OCI-LY1 (cell line): ENCODE measurements around the gene PRMT7.

Source experiments
- H2AFZ ChIP-seq: fragments of 200-600 bp; sonication (generic), shearing (Covaris generic); 2 replicates; pipeline ENCODE4 v1.6.0; 2014; ENCODE audit warnings: antibody characterized with exemption, mild to moderate bottlenecking, low read length
- H3F3A ChIP-seq: fragments of 200-600 bp; sonication (generic), shearing (Covaris generic); 2 replicates; pipeline ENCODE4 v1.6.0; 2014; ENCODE audit warnings: mild to moderate bottlenecking, antibody characterized with exemption, low read length, moderate library complexity; ENCODE audit not compliant: insufficient read depth
- H3K27ac ChIP-seq: fragments of 200-600 bp; sonication (generic); 2 replicates; pipeline ENCODE4 v1.5.1; 2014; ENCODE audit warnings: low read length, mixed run types, mild to moderate bottlenecking, low read depth; ENCODE audit not compliant: poor library complexity, severe bottlenecking
- H3K27me3 ChIP-seq: fragments of 200-600 bp; sonication (generic); 2 replicates; pipeline ENCODE4 v1.6.0; 2014; ENCODE audit warnings: antibody characterized with exemption, mild to moderate bottlenecking, low read length, moderate library complexity; ENCODE audit not compliant: insufficient read depth
- H3K36me3 ChIP-seq: fragments of 200-600 bp; sonication (generic); 2 replicates; pipeline ENCODE4 v1.6.1; 2014; ENCODE audit warnings: mild to moderate bottlenecking, antibody characterized with exemption, low read length, moderate library complexity, mixed read lengths; ENCODE audit not compliant: insufficient read depth
- H3K4me1 ChIP-seq: fragments of 200-600 bp; sonication (generic); 2 replicates; pipeline ENCODE4 v1.5.1; 2014; ENCODE audit warnings: mild to moderate bottlenecking, low read length, moderate library complexity; ENCODE audit not compliant: insufficient read depth, severe bottlenecking
- H3K4me2 ChIP-seq: fragments of 200-600 bp; sonication (generic), shearing (Covaris generic); 2 replicates; pipeline ENCODE4 v1.6.1; 2014; ENCODE audit warnings: low read length
- H3K4me3 ChIP-seq: fragments of 200-600 bp; sonication (generic); 2 replicates; pipeline ENCODE4 v1.5.1; 2014; ENCODE audit warnings: low read length, low read depth, mild to moderate bottlenecking, mixed read lengths; ENCODE audit not compliant: poor library complexity, severe bottlenecking
- H3K79me2 ChIP-seq: fragments of 200-600 bp; shearing (Covaris generic); 2 replicates; pipeline ENCODE4 v1.6.1; 2016; ENCODE audit warnings: mixed run types, low read length, mixed read lengths; ENCODE audit not compliant: insufficient read depth
- H3K9ac ChIP-seq: fragments of 200-600 bp; sonication (generic), shearing (Covaris generic); 2 replicates; pipeline ENCODE4 v1.6.1; 2014; ENCODE audit warnings: mild to moderate bottlenecking, low read length, mixed read lengths
- H3K9me2 ChIP-seq: fragments of 200-600 bp; sonication (generic), shearing (Covaris generic); 2 replicates; pipeline ENCODE4 v1.6.1; 2014; ENCODE audit warnings: low read depth, mild to moderate bottlenecking, low read length, mixed read lengths
- H3K9me3 ChIP-seq: fragments of 200-600 bp; shearing (Covaris generic); 2 replicates; pipeline ENCODE4 v1.6.1; 2014; ENCODE audit warnings: low read length, mixed read lengths
- H4K20me1 ChIP-seq: fragments of 200-600 bp; sonication (generic), shearing (Covaris generic); 2 replicates; pipeline ENCODE4 v1.6.0; 2016; ENCODE audit warnings: mild to moderate bottlenecking, low read length; ENCODE audit not compliant: insufficient read depth
- EZH2 ChIP-seq: fragments of 200-600 bp; sonication (generic), shearing (Covaris generic); IDR thresholded peaks from 2 replicates; pipeline ENCODE4 v1.8.0; 2017; ENCODE audit warnings: borderline replicate concordance, mixed run types, mild to moderate bottlenecking, antibody characterized with exemption, low read length, moderate library complexity, mixed read lengths
- TF ChIP-seq, protein P1 (sequence below): fragments of 200-600 bp; sonication (generic), shearing (Covaris generic); IDR thresholded peaks from 2 replicates; pipeline ENCODE4 v1.5.1; 2017; ENCODE audit warnings: mild to moderate bottlenecking, antibody characterized with exemption, low read length, moderate library complexity, mixed read lengths

Gene PRMT7

DNA sequence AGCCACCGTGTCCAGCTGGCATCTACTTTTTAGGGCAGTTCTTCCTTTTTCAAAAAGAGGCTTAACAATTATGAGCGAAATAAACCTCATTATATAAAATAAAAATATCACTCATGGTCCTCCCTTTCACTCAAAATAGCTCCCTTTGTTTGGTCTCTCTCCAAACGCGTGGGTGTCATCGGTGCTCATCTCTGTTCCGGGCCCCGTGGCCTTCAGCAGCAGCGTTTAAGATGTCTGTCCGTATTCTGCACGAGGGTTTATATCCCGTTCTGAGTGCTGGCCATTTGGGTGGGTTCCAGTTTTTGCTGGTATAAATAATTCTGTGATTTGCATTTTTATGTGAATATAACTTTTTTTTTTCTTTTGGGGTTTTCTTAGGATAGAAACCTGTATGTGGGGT, 33.4 kb downstream of the PRMT7 start:
- H3K79me2 ChIP-seq, result no peaks in the 10 kb centered on the region
- no peak overlapping the region for H3K4me2 ChIP-seq
- H3K9ac ChIP-seq, result no peak overlapping the region
- no peaks in the 10 kb centered on the region for H3K9me3 ChIP-seq
- H2AFZ ChIP-seq, result no peak overlapping the region
- no peak overlapping the region for H3K4me3 ChIP-seq
- no peak overlapping the region for H3K27ac ChIP-seq
- H3K27me3 ChIP-seq, result no peaks in the 10 kb centered on the region
- H3K36me3 ChIP-seq, result peaks cover 89% of the 10 kb centered on the region
- no peaks in the 10 kb centered on the region for H3F3A ChIP-seq
- no peaks in the 10 kb centered on the region for H4K20me1 ChIP-seq
- TF ChIP-seq EZH2, result no peak
- TF ChIP-seq, protein P1, sequence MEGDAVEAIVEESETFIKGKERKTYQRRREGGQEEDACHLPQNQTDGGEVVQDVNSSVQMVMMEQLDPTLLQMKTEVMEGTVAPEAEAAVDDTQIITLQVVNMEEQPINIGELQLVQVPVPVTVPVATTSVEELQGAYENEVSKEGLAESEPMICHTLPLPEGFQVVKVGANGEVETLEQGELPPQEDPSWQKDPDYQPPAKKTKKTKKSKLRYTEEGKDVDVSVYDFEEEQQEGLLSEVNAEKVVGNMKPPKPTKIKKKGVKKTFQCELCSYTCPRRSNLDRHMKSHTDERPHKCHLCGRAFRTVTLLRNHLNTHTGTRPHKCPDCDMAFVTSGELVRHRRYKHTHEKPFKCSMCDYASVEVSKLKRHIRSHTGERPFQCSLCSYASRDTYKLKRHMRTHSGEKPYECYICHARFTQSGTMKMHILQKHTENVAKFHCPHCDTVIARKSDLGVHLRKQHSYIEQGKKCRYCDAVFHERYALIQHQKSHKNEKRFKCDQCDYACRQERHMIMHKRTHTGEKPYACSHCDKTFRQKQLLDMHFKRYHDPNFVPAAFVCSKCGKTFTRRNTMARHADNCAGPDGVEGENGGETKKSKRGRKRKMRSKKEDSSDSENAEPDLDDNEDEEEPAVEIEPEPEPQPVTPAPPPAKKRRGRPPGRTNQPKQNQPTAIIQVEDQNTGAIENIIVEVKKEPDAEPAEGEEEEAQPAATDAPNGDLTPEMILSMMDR, result no peak
- H3K9me2 ChIP-seq, result no peaks in the 10 kb centered on the region
- peaks cover 18% of the 10 kb centered on the region for H3K4me1 ChIP-seq

GRCh38 chr16:68345351-68345810, 34.6 kb downstream of the PRMT7 start:
- no peak overlapping the region for H3K4me2 ChIP-seq
- no peaks in the 10 kb centered on the region for H3K79me2 ChIP-seq
- TF ChIP-seq, protein P1, result no peak
- TF ChIP-seq EZH2, result no peak
- H3K4me1 ChIP-seq, result peaks cover 18% of the 10 kb centered on the region
- no peaks in the 10 kb centered on the region for H4K20me1 ChIP-seq
- peaks cover 89% of the 10 kb centered on the region for H3K36me3 ChIP-seq
- H3K9ac ChIP-seq, result no peak overlapping the region
- no peaks in the 10 kb centered on the region for H3K9me3 ChIP-seq
- no peak overlapping the region for H2AFZ ChIP-seq
- no peaks in the 10 kb centered on the region for H3K27me3 ChIP-seq
- H3K27ac ChIP-seq, result no peak overlapping the region
- no peaks in the 10 kb centered on the region for H3F3A ChIP-seq
- no peaks in the 10 kb centered on the region for H3K9me2 ChIP-seq
- no peak overlapping the region for H3K4me3 ChIP-seq

GRCh38 chr16:68345958-68346635, 35.3 kb downstream of the PRMT7 start:
- TF ChIP-seq, protein P1, result no peak
- no peak for TF ChIP-seq EZH2
- Histone ChIP-seq H3K4me1 (peaks cover 18% of the 10 kb centered on the region), H3F3A (no peaks in the 10 kb centered on the region), H3K4me3 (no peak overlapping the region), H3K4me2 (no peak overlapping the region), H3K79me2 (no peaks in the 10 kb centered on the region), H2AFZ (no peak overlapping the region), H3K9me3 (no peaks in the 10 kb centered on the region), H3K27ac (no peak overlapping the region), H3K36me3 (peaks cover 89% of the 10 kb centered on the region), H4K20me1 (no peaks in the 10 kb centered on the region), H3K9ac (no peak overlapping the region), H3K9me2 (no peaks in the 10 kb centered on the region), H3K27me3 (no peaks in the 10 kb centered on the region)
